GM10847 (cell line): ENCODE measurements around the gene SNX21.

Experiments used
- POLR2A ChIP-seq: IDR thresholded peaks from 2 replicates; pipeline ENCODE4 v1.6.1; 2011; ENCODE audit not compliant: insufficient read length; ENCODE audit errors: extremely low read depth

SNX21 gene

GRCh38 chr20:45886590-45887345 lies 53.2 kb downstream of the SNX21 start:
- TF ChIP-seq POLR2A = no peak

GRCh38 chr20:45887346-45887715 lies 53.7 kb downstream of the SNX21 start, which contains the start of gene SPATA25:
SPATA25 (minus strand) TSS chr20:45887622; CDS start chr20:45887590, 32 bp downstream.
- no peak for TF ChIP-seq POLR2A

- no peak for TF ChIP-seq POLR2A
Observed at GRCh38 chr20:45888681-45889080, 55.1 kb downstream of the SNX21 start.

- TF ChIP-seq POLR2A = no peak
Observed at GRCh38 chr20:45890077-45890984, 56.7 kb downstream of the SNX21 start.

GRCh38 chr20:45890985-45891983 lies 57.7 kb downstream of the SNX21 start, which contains the start of the genes CTSA and NEURL2:
CTSA (plus strand) TSS chr20:45891335; CDS start chr20:45891569, 234 bp downstream.
NEURL2 (minus strand) TSS chr20:45891208; CDS start chr20:45890991, 217 bp downstream.
- peak; percentile 79 for TF ChIP-seq POLR2A

DNA sequence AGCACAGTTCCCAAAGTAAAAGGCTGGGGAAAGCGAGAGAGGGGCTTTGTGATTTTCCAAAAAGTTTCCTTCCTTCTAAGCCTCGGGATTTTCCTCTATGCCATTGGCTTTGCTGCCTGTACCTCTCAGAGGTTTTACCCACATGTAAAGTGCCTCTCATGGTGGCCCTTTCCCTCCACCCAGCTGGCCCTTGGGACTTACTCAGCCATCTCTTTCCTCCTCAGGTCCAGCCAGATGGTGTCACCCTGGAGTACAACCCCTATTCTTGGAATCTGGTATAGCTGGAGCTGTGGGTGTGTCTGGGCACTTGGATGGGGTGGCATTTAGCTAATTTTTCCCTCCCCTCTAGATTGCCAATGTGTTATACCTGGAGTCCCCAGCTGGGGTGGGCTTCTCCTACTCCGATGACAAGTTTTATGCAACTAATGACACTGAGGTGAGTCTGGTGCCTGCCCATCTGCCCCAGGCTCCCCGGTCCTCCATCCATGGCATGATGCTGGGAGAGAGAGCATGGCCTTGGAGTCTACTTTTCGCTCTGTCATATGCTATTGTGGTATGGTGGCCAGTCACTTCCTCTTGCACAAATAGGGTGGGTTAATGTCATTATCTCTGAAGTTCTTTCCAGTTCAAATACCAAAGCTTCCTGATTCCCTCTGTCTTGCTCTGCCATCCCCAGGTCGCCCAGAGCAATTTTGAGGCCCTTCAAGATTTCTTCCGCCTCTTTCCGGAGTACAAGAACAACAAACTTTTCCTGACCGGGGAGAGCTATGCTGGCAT lies 58.6 kb downstream of the SNX21 start:
- TF ChIP-seq POLR2A = no peak
